ENCODE measurements around the gene SH3PXD2A. TPM values are rescaled to one million over a fixed set of nuclear protein-coding genes. Genes with fewer than 3 reads are reported as not detected.

Gene SH3PXD2A
- total RNA-seq, 1 donor from 2014 or later, result 12.2 TPM

- no peak for DNase-seq (ENCODE audit: low read depth)
- Histone ChIP-seq H3K36me3 (ENCODE audit: control insufficient read depth, insufficient read depth, low read length) (no peaks in the 10 kb centered on the region), H3K4me3 (ENCODE audit: low read depth, low read length) (no peak overlapping the region), H3K27me3 (ENCODE audit: control insufficient read depth, insufficient read depth, low read length) (no peaks in the 10 kb centered on the region)
- no peak for TF ChIP-seq CTCF (IDR thresholded peaks at IDR 0.05; ENCODE audit: insufficient read depth, low read length, poor library complexity, severe bottlenecking)
Measured at GRCh38 chr10:103838862-103839518, 16.4 kb downstream of the SH3PXD2A start.

GRCh38 chr10:103838070-103838395, 17.3 kb downstream of the SH3PXD2A start:
- no peaks in the 10 kb centered on the region for H3K27me3 ChIP-seq (ENCODE audit: control insufficient read depth, insufficient read depth, low read length)
- no peak for TF ChIP-seq CTCF (IDR thresholded peaks at IDR 0.05; ENCODE audit: insufficient read depth, low read length, poor library complexity, severe bottlenecking)
- no peak for DNase-seq (ENCODE audit: low read depth)
- H3K36me3 ChIP-seq (ENCODE audit: control insufficient read depth, insufficient read depth, low read length), result no peaks in the 10 kb centered on the region
- no peak overlapping the region for H3K4me3 ChIP-seq (ENCODE audit: low read depth, low read length)

GRCh38 chr10:103837370-103838069, 17.9 kb downstream of the SH3PXD2A start:
- Histone ChIP-seq H3K27me3 (ENCODE audit: control insufficient read depth, insufficient read depth, low read length) (no peaks in the 10 kb centered on the region), H3K36me3 (ENCODE audit: control insufficient read depth, insufficient read depth, low read length) (no peaks in the 10 kb centered on the region), H3K4me3 (ENCODE audit: low read depth, low read length) (no peak overlapping the region)
- no peak for DNase-seq (ENCODE audit: low read depth)
- no peak for TF ChIP-seq CTCF (IDR thresholded peaks at IDR 0.05; ENCODE audit: insufficient read depth, low read length, poor library complexity, severe bottlenecking)

GRCh38 chr10:103836861-103837260, 18.5 kb downstream of the SH3PXD2A start:
- DNase-seq (ENCODE audit: low read depth), result no peak
- Histone ChIP-seq H3K27me3 (ENCODE audit: control insufficient read depth, insufficient read depth, low read length) (no peaks in the 10 kb centered on the region), H3K36me3 (ENCODE audit: control insufficient read depth, insufficient read depth, low read length) (no peaks in the 10 kb centered on the region), H3K4me3 (ENCODE audit: low read depth, low read length) (no peak overlapping the region)
- no peak for TF ChIP-seq CTCF (IDR thresholded peaks at IDR 0.05; ENCODE audit: insufficient read depth, low read length, poor library complexity, severe bottlenecking)

- TF ChIP-seq CTCF (IDR thresholded peaks at IDR 0.05; ENCODE audit: insufficient read depth, low read length, poor library complexity, severe bottlenecking), result no peak
- no peak for DNase-seq (ENCODE audit: low read depth)
- no peaks in the 10 kb centered on the region for H3K27me3 ChIP-seq (ENCODE audit: control insufficient read depth, insufficient read depth, low read length)
- H3K36me3 ChIP-seq (ENCODE audit: control insufficient read depth, insufficient read depth, low read length), result no peaks in the 10 kb centered on the region
- no peak overlapping the region for H3K4me3 ChIP-seq (ENCODE audit: low read depth, low read length)
Measured at GRCh38 chr10:103836273-103836672, 19.1 kb downstream of the SH3PXD2A start.
